Activated CD4-positive, CD25-positive, alpha-beta regulatory T cell (primary cell): ENCODE results near the gene DYRK4.

Source experiments
- DNase-seq, 4 experiments: peaks; one replicate each; lab custom pipeline; 2025; lab: John Stamatoyannopoulos, UW

The DYRK4 gene

GRCh38 chr12:4626543-4626942 is 64.5 kb downstream of the DYRK4 start:
- no peak for DNase-seq

GRCh38 chr12:4628406-4628805 is 66.4 kb downstream of the DYRK4 start:
- no peak for DNase-seq

GRCh38 chr12:4630262-4630661 is 68.3 kb downstream of the DYRK4 start:
- DNase-seq = no peak

- no peak for DNase-seq
Observed at GRCh38 chr12:4643747-4644146, 81.7 kb downstream of the DYRK4 start.

GRCh38 chr12:4645023-4645422 is 83.0 kb downstream of the DYRK4 start:
- no peak for DNase-seq

GRCh38 chr12:4648104-4648500 is 86.1 kb downstream of the DYRK4 start:
- DNase-seq = no peak

GRCh38 chr12:4648501-4649357 is 86.7 kb downstream of the DYRK4 start, which contains the start of the genes AKAP3 and NDUFA9:
Gene AKAP3 (minus strand): TSS chr12:4649051. CDS start chr12:4638196, 10,855 bp downstream.
Gene NDUFA9 (plus strand): TSS chr12:4649114. CDS start chr12:4649127, 13 bp downstream.
- DNase-seq = peak; percentile 40 to 59 (median 51)

- no peak for DNase-seq
Observed at GRCh38 chr12:4649358-4649661, 87.3 kb downstream of the DYRK4 start.

GRCh38 chr12:4653257-4653656 is 91.2 kb downstream of the DYRK4 start:
- no peak for DNase-seq

- no peak for DNase-seq
Observed at GRCh38 chr12:4653691-4654090, 91.7 kb downstream of the DYRK4 start.
